ENCODE data around the gene NDST1.

GRCh38 chr5:150558088-150558621 lies 50.2 kb downstream of the NDST1 start:
- no peak for TF ChIP-seq TP53 (CRISPR knock-in tag; IDR thresholded peaks at IDR 0.05)
- no peak for TF ChIP-seq PREB (CRISPR knock-in tag; IDR thresholded peaks at IDR 0.05; ENCODE audit: borderline replicate concordance)
- no peak for TF ChIP-seq SP1 (CRISPR knock-in tag; conservative IDR thresholded peaks at IDR 0.05)
- no peak for TF ChIP-seq CTCF (IDR thresholded peaks at IDR 0.05)
- no peak for TF ChIP-seq SMAD4 (CRISPR knock-in tag; IDR thresholded peaks at IDR 0.05)
- no peak for TF ChIP-seq NR3C1 (CRISPR knock-in tag; conservative IDR thresholded peaks at IDR 0.05; ENCODE audit: low read depth)
- TF ChIP-seq NR2C2 (CRISPR knock-in tag; IDR thresholded peaks at IDR 0.05), result no peak
- TF ChIP-seq IRF1 (CRISPR knock-in tag; IDR thresholded peaks at IDR 0.05), result no peak
- TF ChIP-seq TCF7 (CRISPR knock-in tag; IDR thresholded peaks at IDR 0.05; ENCODE audit: low read depth), result no peak
